SK-N-SH treated with all-trans-retinoic acid at 6 μM for 48 hours (cell line): ENCODE measurements around the gene ARPC1A.
A peak's percentile ranks its signal among the peaks of the same experiment; 100 is the strongest.
"Not testable (repeated sequence)": the region's sequence is repeated elsewhere in the genome, so short reads cannot be mapped to it uniquely, and the experiment has no call there.

Experiments used
- ATAC-seq: fragments of 200-7000 bp; cut with Tn5 transposase; 3 replicates; pipeline ENCODE4 v1.9.1; 2020; ENCODE audit warnings: mild to moderate bottlenecking, moderate library complexity
- CREB5 ChIP-seq: fragments of 250-450 bp; sonication (Bioruptor Pico); IDR thresholded peaks from 2 replicates; pipeline ENCODE4 v1.5.1; 2020; ENCODE audit warnings: low read depth, mild to moderate bottlenecking, moderate library complexity
- CSDC2 ChIP-seq: fragments of 250-450 bp; sonication (Bioruptor Pico); IDR thresholded peaks from 2 replicates; pipeline ENCODE4 v1.5.0; 2020; ENCODE audit warnings: mild to moderate bottlenecking, moderate library complexity
- CSRNP3 ChIP-seq: fragments of 250-450 bp; sonication (Bioruptor Pico); IDR thresholded peaks from 2 replicates; pipeline ENCODE4 v1.5.1; 2021; ENCODE audit warnings: mild to moderate bottlenecking, moderate library complexity
- ESRRG ChIP-seq: fragments of 250-450 bp; sonication (Bioruptor Pico); IDR thresholded peaks from 2 replicates; pipeline ENCODE4 v1.6.1; 2021; ENCODE audit warnings: mild to moderate bottlenecking
- GLIS3 ChIP-seq: fragments of 250-450 bp; sonication (Bioruptor Pico); IDR thresholded peaks from 2 replicates; pipeline ENCODE4 v1.5.0; 2020; ENCODE audit warnings: mild to moderate bottlenecking, moderate library complexity
- ISL1 ChIP-seq: fragments of 250-450 bp; sonication (Bioruptor Pico); IDR thresholded peaks from 2 replicates; pipeline ENCODE4 v2.1.2; 2022; ENCODE audit warnings: mild to moderate bottlenecking, moderate library complexity
- PATZ1 ChIP-seq: fragments of 250-450 bp; sonication (Bioruptor Pico); IDR thresholded peaks from 2 replicates; pipeline ENCODE4 v1.8.0; 2020; ENCODE audit warnings: mild to moderate bottlenecking, moderate library complexity, borderline replicate concordance
- POU6F1 ChIP-seq: fragments of 250-450 bp; sonication (Bioruptor Pico); IDR thresholded peaks from 2 replicates; pipeline ENCODE4 v1.8.0; 2021; ENCODE audit warnings: low read depth, mild to moderate bottlenecking, moderate library complexity, borderline replicate concordance
- PPARA ChIP-seq: fragments of 250-450 bp; sonication (Bioruptor Pico); IDR thresholded peaks from 2 replicates; pipeline ENCODE4 v1.5.0; 2020; ENCODE audit warnings: mild to moderate bottlenecking, borderline replicate concordance
- RARB ChIP-seq: fragments of 250-450 bp; sonication (Bioruptor Pico); IDR thresholded peaks from 2 replicates; pipeline ENCODE4 v1.8.0; 2021; ENCODE audit warnings: mild to moderate bottlenecking, moderate library complexity
- SNAI2 ChIP-seq: fragments of 250-450 bp; sonication (Bioruptor Pico); IDR thresholded peaks from 2 replicates; pipeline ENCODE4 v1.5.0; 2020; ENCODE audit warnings: mild to moderate bottlenecking, moderate library complexity
- TCF4 ChIP-seq: fragments of 250-450 bp; sonication (Bioruptor Pico); IDR thresholded peaks from 2 replicates; pipeline ENCODE4 v1.8.0; 2021; ENCODE audit warnings: mild to moderate bottlenecking, moderate library complexity, borderline replicate concordance
- TOX ChIP-seq: fragments of 250-450 bp; sonication (Bioruptor Pico); IDR thresholded peaks from 2 replicates; pipeline ENCODE4 v1.8.0; 2021; ENCODE audit warnings: mild to moderate bottlenecking, moderate library complexity, borderline replicate concordance
- ZC3H10 ChIP-seq: fragments of 250-450 bp; sonication (Bioruptor Pico); IDR thresholded peaks from 2 replicates; pipeline ENCODE4 v1.5.1; 2021; ENCODE audit warnings: mild to moderate bottlenecking, moderate library complexity
- ZFP3 ChIP-seq: fragments of 250-450 bp; sonication (Bioruptor Pico); IDR thresholded peaks from 2 replicates; pipeline ENCODE4 v1.5.0; 2020; ENCODE audit warnings: mild to moderate bottlenecking, moderate library complexity
- ZNF565 ChIP-seq: fragments of 450-650 bp; formaldehyde crosslinking; conservative IDR thresholded peaks from 2 replicates; pipeline ENCODE4 v1.5.0; 2020; ENCODE audit warnings: low read depth, mild to moderate bottlenecking, moderate library complexity
- ZNF70 ChIP-seq: fragments of 450-650 bp; formaldehyde crosslinking; IDR thresholded peaks from 2 replicates; pipeline ENCODE4 v1.5.0; 2020; ENCODE audit warnings: mild to moderate bottlenecking, moderate library complexity
- ZNF8 ChIP-seq: fragments of 450-650 bp; formaldehyde crosslinking; IDR thresholded peaks from 2 replicates; pipeline ENCODE4 v1.5.0; 2020; ENCODE audit warnings: mild to moderate bottlenecking, moderate library complexity

The ARPC1A gene

GRCh38 chr7:99357701-99358490 lies 32.2 kb downstream of the ARPC1A start (continued):
- TF ChIP-seq CSRNP3 (CRISPR knock-in tag), result no peak
- TF ChIP-seq ESRRG (CRISPR knock-in tag), result no peak
- no peak for TF ChIP-seq GLIS3 (CRISPR knock-in tag)
- TF ChIP-seq TOX (CRISPR knock-in tag), result no peak
- TF ChIP-seq RARB (CRISPR knock-in tag), result no peak

- ATAC-seq, result not testable (repeated sequence)
Observed at GRCh38 chr7:99358521-99358920, 32.8 kb downstream of the ARPC1A start.

- no peak for ATAC-seq
- TF ChIP-seq RARB (CRISPR knock-in tag) (no peak), PATZ1 (CRISPR knock-in tag) (no peak), ZNF565 (CRISPR knock-in tag) (no peak), ZC3H10 (no peak), TCF4 (CRISPR knock-in tag) (no peak), ISL1 (CRISPR knock-in tag) (no peak), CREB5 (no peak), CSRNP3 (CRISPR knock-in tag) (no peak), SNAI2 (CRISPR knock-in tag) (no peak), TOX (CRISPR knock-in tag) (no peak), PPARA (no peak), ZNF70 (no peak)
Observed at GRCh38 chr7:99359465-99360154, 33.9 kb downstream of the ARPC1A start.

- TF ChIP-seq ISL1 (CRISPR knock-in tag) (peak; percentile 56), TCF4 (CRISPR knock-in tag) (no peak), CSDC2 (CRISPR knock-in tag) (0 out of 2 replicates have a peak, but pooled peaks have one; percentile 38), ZFP3 (peak; percentile 59; the same call in 1 of the 2 replicates), ESRRG (CRISPR knock-in tag) (no peak), ZNF8 (no peak)
- peak; percentile 75 for ATAC-seq
Observed at GRCh38 chr7:99362801-99363200, 37.1 kb downstream of the ARPC1A start.

- ATAC-seq, result peak; percentile 14; the same call in 1 of the 3 replicates
- TF ChIP-seq CREB5 (no peak), CSRNP3 (CRISPR knock-in tag) (no peak), ISL1 (CRISPR knock-in tag) (no peak), POU6F1 (CRISPR knock-in tag) (no peak), TOX (CRISPR knock-in tag) (no peak), ZNF8 (no peak)
Observed at GRCh38 chr7:99363286-99363685, 37.6 kb downstream of the ARPC1A start.
